RKO (cell line): ENCODE measurements around the gene FBXO38.

ENCODE experiments used
- DNase-seq: peaks from one replicate; pipeline ENCODE4 v3.0.0-alpha.2; 2016; ENCODE audit warnings: low spot score

Gene FBXO38

DNA sequence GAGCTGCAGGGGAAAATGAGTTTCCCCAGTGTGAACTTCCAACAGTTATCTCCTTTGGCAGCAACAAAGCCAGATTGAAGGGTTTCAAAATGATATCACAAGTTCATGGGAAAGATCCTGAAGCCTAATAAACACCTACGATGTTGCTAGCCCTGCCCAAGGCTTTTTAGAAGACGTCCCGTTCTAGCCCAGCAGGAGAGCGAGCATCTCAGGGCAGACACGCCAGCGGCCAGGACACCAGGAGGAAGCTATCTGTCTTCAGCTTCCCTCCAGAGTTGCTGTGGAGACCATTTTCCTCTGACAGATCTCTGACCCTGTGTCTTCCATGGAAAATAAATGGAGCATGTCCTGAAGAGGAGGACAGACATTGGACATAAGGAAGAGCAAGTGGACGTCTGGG is 98.4 kb downstream of the FBXO38 start:
- DNase-seq, result no peak

DNA sequence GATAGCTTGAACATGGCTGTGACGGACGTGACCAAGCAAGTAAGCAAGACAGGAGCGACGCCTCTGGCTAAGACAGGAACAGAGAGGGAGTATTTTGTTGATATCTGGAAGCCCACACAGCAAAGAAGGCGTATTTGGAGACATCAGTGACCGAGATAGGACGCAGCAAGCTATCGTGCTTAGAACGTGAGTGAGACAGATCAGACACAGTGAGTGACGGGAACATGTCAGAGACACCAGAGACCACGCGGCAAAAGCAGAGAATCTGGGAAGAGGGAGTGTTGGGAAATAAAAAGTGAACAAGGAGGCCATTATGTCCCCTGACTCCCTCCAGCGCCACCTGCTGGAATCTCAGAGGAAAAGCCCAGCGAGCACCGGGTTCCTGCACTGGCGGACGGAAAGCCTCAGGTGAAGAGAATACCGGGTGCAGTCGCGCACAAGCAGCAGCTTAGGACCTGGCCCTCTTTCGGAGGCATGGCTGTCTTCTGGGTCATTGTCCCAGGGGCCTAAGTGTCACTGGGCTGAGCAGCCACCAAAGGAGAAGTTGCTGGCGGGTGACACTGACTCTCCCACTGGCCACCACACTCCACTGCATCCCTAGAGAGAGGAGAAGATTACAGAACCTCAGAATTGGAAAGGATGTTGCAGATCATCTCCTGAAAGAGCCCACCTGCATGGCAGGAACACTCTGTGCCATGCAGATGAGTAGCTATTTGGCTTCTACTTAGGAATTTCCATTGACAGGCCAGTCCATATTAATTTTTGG is 99.1 kb downstream of the FBXO38 start:
- DNase-seq, result no peak

DNA sequence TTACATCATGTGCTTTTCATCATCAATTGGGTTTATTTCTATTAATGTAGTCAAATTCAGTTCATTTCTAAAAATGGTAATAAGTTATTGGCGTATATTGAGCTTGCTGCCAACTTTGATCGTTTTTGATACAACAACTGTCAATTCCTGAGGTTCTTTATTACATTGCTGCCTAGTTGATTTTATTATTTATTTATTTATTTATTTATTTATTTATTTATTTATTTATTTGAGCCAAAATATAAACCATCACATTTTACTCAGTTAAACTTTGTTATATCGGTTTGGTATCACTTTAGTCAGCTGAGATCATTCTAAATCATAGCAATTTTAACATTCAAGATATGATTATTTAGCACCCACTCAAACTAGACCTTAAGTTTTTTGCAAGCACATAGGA is 100.0 kb downstream of the FBXO38 start:
- DNase-seq, result no peak

DNA sequence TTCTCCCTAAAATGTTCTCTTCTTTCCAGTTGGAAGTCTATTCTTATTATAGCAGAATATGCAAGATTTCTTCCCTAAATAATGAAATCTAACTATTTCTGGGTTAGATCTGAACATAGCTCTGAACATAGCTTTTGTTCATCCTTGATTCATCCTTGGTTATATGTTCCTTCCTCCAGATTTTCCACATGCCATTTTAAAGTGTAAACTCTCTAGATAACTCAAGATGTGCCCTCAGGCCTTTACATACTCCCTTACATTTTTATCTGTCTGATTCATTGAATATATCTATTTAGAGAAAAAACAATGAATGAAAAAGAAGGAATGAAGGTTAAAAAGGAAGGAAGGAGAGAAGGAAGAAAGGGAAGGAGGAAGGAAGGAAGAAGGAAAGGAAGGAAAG is 100.9 kb downstream of the FBXO38 start:
- no peak for DNase-seq

DNA sequence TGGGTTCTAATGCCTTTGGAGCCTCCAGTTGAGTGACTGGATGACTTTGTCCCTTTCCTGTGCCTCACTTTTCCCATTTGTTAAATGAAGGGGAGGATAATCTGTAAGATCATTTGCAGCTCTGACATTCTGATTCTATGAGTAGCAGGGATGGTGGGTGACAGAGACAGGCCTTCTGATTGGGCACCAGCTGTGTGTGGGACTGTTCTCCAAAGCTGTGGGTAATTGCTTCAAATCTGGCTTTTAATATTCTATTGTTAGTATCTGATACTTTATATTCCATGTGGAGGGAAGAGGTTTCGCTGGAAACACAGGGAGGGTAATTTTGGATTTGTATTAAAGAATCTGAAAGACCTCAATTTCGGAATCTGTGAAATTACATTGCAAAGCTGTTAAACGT is 102.7 kb downstream of the FBXO38 start:
- no peak for DNase-seq

DNA sequence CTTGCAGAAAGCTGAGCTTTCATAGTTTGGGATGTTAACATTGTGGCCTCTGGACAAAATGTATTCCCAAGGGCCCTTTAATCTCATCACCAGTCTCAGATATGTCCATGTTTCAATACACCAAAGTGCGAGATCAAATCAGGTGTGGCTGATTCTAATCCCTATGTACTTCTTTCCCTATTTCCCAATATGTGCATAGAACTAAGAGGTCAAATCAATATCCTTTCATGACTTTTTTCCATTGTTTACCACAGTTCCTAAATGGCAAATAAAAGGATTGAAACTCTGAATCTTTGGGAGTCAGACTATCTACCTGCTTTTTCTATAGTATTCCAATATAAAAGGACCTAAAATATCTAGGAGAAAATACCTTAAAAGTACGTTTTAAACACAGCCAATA is 105.0 kb downstream of the FBXO38 start:
- no peak for DNase-seq

DNA sequence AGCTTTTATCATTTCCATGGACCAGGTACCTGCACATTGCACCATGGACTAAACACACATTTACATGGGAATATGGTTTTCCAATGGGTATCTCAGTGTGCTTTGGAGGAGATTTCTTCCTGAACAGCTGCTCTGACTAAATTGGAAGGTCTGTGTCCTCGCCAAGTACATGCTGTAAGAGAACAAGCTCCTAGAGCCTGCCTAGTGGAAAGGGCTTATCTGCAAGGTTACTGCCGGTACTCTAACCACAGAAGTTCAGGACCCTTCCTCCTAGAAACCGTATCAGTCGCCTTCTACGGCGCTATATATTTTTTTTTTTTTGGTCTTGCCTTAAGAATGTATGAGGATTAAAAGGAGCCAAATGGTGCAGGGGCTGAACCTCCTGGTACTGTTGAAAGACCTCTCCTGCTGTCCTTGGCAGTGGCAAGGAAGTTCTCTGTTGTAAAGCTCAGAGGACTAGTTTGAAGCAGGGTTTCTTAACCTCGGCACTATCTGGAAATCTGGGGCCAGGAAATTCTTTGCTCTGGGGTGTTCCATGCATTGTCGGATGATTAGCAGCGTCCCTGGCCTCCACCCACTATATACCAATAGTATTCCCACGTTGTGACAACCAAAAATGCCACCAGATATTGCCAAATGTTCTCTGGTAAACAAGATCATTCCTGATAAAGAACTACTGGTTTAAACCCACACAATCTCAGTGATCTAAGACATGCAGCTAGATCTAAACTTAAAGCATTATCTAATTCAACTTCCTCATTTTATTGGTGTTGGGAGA is 107.4 kb downstream of the FBXO38 start:
- DNase-seq, result no peak

DNA sequence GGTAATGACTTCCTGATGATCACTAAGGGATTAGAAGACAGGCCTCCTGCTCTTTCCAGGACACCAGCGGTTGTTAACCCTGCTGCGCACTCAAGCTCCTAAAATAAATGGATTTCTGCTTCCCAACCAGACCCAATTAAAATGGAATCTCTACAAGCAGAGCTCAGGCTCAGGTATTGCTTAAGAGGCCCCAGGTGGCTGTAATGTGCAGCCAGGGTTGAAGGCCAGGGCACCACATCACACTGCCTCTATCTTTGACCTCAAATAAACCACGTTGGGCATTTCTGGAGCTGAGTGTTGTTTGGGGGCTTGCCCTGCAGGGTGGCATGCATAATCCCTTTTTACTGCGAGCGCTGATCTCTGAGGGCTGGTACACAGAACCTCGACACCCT is 108.0 kb downstream of the FBXO38 start:
- no peak for DNase-seq

DNA sequence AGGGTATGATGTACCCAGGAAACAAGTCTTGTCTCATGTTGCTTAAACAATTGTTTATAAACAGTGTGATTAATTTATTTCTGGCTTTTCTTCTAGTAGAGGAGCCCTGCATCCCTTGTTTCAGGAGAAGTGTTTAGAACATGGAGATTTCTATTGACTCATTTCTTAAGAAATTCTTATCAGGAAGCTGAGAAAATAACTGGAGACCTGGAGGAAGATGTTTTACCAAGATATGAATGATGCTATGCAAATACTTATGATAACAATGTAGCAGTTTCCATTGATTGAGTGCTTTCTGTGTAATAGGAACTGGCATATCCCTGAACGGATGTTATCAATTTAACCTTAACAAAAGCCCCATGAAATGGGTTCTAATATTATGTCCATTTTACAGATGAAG is 108.6 kb downstream of the FBXO38 start:
- DNase-seq, result no peak
